Measurements from ENCODE around the gene SPNS3.

GRCh38 chr17:4506892-4507291 is 73.2 kb downstream of the SPNS3 start:
- no peak for TF ChIP-seq KDM1A (IDR thresholded peaks at IDR 0.05; ENCODE audit: borderline replicate concordance, low read length)
- TF ChIP-seq RAD21 (IDR thresholded peaks at IDR 0.05 in 1 of 2, conservative IDR thresholded peaks at IDR 0.05 in 1 of 2; ENCODE audit: low read depth in 2 of 2, low read length in 2 of 2): no peak
- no peak for TF ChIP-seq TAF1 (IDR thresholded peaks at IDR 0.05; ENCODE audit: low read depth, low read length)
- no peak for TF ChIP-seq BCL11A (IDR thresholded peaks at IDR 0.05; ENCODE audit: low read depth in 2 of 2, low read length in 2 of 2)
- TF ChIP-seq CTCF (IDR thresholded peaks at IDR 0.05; ENCODE audit: control extremely low read depth in 1 of 3, insufficient read depth in 1 of 3, low read depth in 1 of 3, low read length in 3 of 3): no peak
- TF ChIP-seq SIN3A (conservative IDR thresholded peaks at IDR 0.05 in 1 of 2, IDR thresholded peaks at IDR 0.05 in 1 of 2; ENCODE audit: low read depth in 1 of 2, low read length in 2 of 2): no peak
- no peak for TF ChIP-seq EZH2 (IDR thresholded peaks at IDR 0.05; ENCODE audit: low read depth, low read length, severe bottlenecking)
- TF ChIP-seq POLR2AphosphoS5 (IDR thresholded peaks at IDR 0.05; ENCODE audit: low read depth, low read length): no peak
- TF ChIP-seq, protein P1, sequence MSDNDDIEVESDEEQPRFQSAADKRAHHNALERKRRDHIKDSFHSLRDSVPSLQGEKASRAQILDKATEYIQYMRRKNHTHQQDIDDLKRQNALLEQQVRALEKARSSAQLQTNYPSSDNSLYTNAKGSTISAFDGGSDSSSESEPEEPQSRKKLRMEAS (IDR thresholded peaks at IDR 0.05): no peak
